Medulla oblongata (tissue), 1 donor: ENCODE measurements around the gene MASTL.

Experiments used
- DNase-seq: peaks from one replicate; pipeline ENCODE4 v3.0.0-alpha.2; 2015; ENCODE audit errors: extremely low spot score

Gene MASTL

DNA sequence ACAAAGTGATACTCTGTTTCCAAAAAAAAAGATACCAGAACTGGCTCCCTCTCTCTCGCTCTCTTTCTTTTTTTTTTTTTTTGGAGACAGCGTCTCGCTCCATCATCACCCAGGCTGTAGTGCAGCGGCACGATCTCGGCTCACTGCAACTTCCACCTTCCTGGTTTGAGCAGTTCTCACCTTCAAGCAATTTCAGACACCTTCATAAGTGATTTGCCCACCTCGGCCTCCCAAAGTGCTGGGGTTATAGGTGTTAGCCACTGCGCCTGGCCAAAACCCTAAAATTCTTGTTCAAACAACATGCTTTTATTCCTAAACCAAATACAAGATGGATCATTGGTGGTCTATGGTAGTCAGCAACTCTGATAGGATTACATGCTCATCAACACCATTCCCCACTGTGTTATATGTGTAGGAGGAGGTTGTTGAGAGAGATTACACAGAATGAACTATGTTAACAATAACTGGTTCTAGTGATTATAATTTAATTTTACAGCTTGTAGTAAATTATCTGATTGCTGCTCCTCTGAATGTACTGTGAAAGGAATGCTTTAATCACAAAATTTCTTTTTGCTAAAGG lies 69.9 kb downstream of the MASTL start:
- DNase-seq = no peak

DNA sequence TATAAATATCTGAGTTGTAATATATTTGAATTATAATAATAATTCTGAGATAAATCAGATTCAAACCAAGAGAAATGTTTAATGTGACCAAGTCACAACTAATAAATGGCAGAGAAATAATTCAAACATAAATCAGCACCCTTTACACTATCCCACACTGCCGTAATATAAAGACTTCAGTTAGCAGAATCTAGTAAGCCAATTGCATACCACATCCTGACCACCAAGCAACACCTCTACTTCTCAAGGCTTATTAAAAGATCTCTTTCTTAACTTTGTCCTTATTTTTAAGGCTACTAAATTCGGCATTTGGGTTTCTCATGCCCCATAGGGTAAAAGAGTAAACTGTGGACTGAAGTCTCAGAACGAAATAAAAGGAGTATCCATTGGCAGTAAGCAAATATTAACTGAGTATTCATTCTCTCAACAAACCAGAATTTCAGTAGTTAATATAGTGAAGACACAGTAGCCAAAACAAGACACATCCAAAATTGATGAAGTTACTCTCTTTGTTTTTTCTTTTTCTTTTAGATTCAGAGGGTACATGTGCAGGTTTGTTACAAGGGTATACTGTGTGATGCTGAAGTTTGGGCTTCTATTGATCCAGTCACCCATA lies 70.6 kb downstream of the MASTL start:
- no peak for DNase-seq

DNA sequence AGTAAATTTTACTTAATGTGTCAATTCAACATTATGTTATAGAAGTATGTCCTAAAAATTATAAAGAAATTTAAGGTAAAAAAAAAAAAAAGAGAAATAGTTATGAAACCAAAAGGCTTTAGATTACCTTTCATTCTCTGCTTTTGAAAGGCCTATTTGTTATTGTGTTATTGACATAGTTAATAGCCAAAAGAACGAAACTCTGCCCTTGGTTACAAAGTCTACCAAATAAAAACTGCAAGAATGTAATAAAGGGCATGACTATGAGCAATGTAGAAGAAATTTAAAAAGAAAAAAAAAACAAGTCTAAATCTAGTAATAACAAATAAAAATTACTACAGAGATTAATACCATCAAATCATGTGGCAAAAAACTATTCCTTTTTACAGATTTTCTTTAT lies 74.9 kb downstream of the MASTL start:
- no peak for DNase-seq

- DNase-seq = no peak
Measured at GRCh38 chr10:27235706-27236105, 80.6 kb downstream of the MASTL start.
